Measurements from ENCODE around the gene BOC. TPM values are rescaled to one million over a fixed set of nuclear protein-coding genes. Genes with fewer than 3 reads are reported as not detected.
A peak's percentile ranks its signal among the peaks of the same experiment; 100 is the strongest.

The BOC gene
- total and polyA plus RNA-seq, 2 of the 8 experiments (the other 6 are each of a cell fraction or from before 2014, with no cell fraction given) = 6.9 to 9.3 TPM

DNA sequence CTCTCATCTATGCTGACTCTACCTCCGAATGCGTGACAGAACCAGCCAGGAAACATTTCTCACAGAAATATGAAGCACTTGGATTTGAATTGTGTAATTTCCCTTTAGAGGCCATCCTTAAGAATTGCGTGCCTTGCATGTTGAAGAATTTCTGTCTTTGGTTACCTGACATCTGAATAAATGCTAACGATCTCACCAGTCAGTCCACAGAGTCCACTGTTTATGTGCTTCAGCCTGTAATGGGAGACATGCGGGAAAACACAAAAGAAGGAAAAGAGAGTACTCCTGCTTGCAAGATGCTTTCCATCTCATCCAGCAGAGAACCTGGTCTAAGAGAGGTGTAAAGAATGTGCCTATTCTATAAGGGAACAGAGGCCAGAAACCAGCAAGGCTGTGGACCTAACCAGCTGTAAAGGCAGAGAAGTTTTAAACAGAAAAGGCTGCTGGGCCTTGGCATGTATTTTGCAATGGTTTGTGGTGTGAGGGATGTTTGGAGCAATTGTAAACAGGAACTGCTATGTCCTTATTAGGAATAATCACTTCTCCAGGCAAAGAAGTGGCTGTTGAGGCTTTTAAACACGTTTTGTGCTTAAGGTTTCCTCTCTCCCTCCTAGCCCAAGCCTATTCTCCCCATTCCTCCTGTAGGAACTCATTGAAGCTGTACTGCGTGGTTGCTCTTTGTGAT lies 36.4 kb upstream of the BOC start:
- Histone ChIP-seq H3K4me1 (replicated peaks in 1 of 4; ENCODE audit: control insufficient read depth in 3 of 4, insufficient read depth in 4 of 4, low read length in 3 of 4) (peaks cover 0 to 4% (median 2%) of the 10 kb centered on the region in 4 experiments; a peak in 2 of 7 replicates), H2BK15ac (ENCODE audit: low read length) (no peak overlapping the region), H3K27ac (ENCODE audit: low read depth, low read length) (no peak overlapping the region), H3K4ac (replicated peaks; ENCODE audit: insufficient read length, low read depth, low read length) (no peak overlapping the region), H3K79me1 (ENCODE audit: low read depth, low read length) (no peaks in the 10 kb centered on the region), H3K14ac (ENCODE audit: insufficient read length) (no peak overlapping the region), H2AFZ (ENCODE audit: low read length) (peak overlapping the region; percentile 86), H3K23me2 (ENCODE audit: low read depth, low read length) (peaks cover 4% of the 10 kb centered on the region; the same call in 1 of the 2 replicates), H4K91ac (replicated peaks; ENCODE audit: insufficient read length, low read length) (no peak overlapping the region), H3K56ac (replicated peaks; ENCODE audit: insufficient read length, low read depth, low read length) (no peak overlapping the region), H4K8ac (ENCODE audit: extremely low read depth, insufficient read depth, low read length) (no peak overlapping the region), H3K23ac (ENCODE audit: insufficient read length) (no peak overlapping the region), H3K9ac (replicated peaks in 1 of 4; ENCODE audit: extremely low read depth in 1 of 4, low read depth in 3 of 4, low read length in 3 of 4) (no peak overlapping the region), H2BK120ac (replicated peaks; ENCODE audit: low read depth, low read length) (no peak overlapping the region), H2BK12ac (ENCODE audit: low read depth, low read length) (0 out of 2 replicates have a peak overlapping the region, but pooled peaks have one; percentile 20), H3K36me3 (ENCODE audit: control insufficient read depth in 2 of 4, insufficient read depth in 4 of 4, low read length in 3 of 4) (no peaks in the 10 kb centered on the region), H3K27me3 (replicated peaks in 1 of 4; ENCODE audit: control insufficient read depth in 3 of 4, extremely low read depth in 1 of 4, insufficient read depth in 3 of 4, low read length in 3 of 4) (no peaks in the 10 kb centered on the region), H4K20me1 (replicated peaks in 1 of 2; ENCODE audit: control insufficient read depth in 1 of 2, insufficient read depth in 2 of 2, low read length in 2 of 2) (no peaks in the 10 kb centered on the region), H4K5ac (ENCODE audit: insufficient read length, low read depth, low read length) (no peak overlapping the region), H3K4me2 (ENCODE audit: insufficient read depth in 1 of 2, low read depth in 2 of 2, low read length in 2 of 2) (no peak overlapping the region), H3K79me2 (ENCODE audit: control insufficient read depth in 1 of 2, insufficient read depth in 2 of 2, low read length in 2 of 2) (no peaks in the 10 kb centered on the region), H3K4me3 (ENCODE audit: extremely low read depth in 1 of 4, insufficient read depth in 2 of 4, low read depth in 3 of 4, low read length in 4 of 4) (no peak overlapping the region), H3K18ac (ENCODE audit: extremely low read depth, low read length) (no peak overlapping the region), H2BK5ac (ENCODE audit: low read depth, low read length) (no peak overlapping the region), H2BK20ac (ENCODE audit: low read length) (0 out of 2 replicates have a peak overlapping the region, but pooled peaks have one; percentile 13), H2AK5ac (ENCODE audit: low read depth, low read length) (no peak overlapping the region), H3K9me3 (ENCODE audit: insufficient read depth in 2 of 2, low read depth in 1 of 2, low read length in 1 of 2) (no peaks in the 10 kb centered on the region)
- ChIA-PET POLR2A (ENCODE audit: partially characterized antibody) (no interaction called here), CTCF (ENCODE audit: partially characterized antibody) (interaction anchor here (0.9 to 1.7 kb wide), 2 partner anchors 29 to 103 kb away, joined by 4 to 5 read pairs; no protein-coding TSS in a partner anchor)
- 66% methylated on average over 7 of the region's 7 CpGs; no CpG with 5 or more reads in 1 of the 2 experiments for WGBS, 2 experiments (ENCODE audit: extremely low coverage in 1 of 2, insufficient coverage in 1 of 2, insufficient read length in 1 of 2, insufficient replicate concordance in 2 of 2, low coverage in 1 of 2, low lambda C conversion rate in 2 of 2, missing lambda C conversion rate in 1 of 2)
- TF ChIP-seq CTBP2 (IDR thresholded peaks at IDR 0.05; ENCODE audit: borderline replicate concordance, insufficient read depth, insufficient read length, low read length) (no peak), HDAC2 (IDR thresholded peaks at IDR 0.05; ENCODE audit: borderline replicate concordance in 1 of 2, low read depth in 2 of 2, low read length in 2 of 2) (no peak), SRF (IDR thresholded peaks at IDR 0.05; ENCODE audit: low read depth, low read length) (peak; percentile 55; the same call in 1 of the 2 replicates), KDM4A (IDR thresholded peaks at IDR 0.05; ENCODE audit: low read depth, low read length, severe bottlenecking) (no peak)
- TF ChIP-seq, protein P1, sequence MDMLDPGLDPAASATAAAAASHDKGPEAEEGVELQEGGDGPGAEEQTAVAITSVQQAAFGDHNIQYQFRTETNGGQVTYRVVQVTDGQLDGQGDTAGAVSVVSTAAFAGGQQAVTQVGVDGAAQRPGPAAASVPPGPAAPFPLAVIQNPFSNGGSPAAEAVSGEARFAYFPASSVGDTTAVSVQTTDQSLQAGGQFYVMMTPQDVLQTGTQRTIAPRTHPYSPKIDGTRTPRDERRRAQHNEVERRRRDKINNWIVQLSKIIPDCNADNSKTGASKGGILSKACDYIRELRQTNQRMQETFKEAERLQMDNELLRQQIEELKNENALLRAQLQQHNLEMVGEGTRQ (IDR thresholded peaks at IDR 0.05; ENCODE audit: low read length) = no peak
- peak; percentile 28 for FAIRE-seq
- DNase-seq (ENCODE audit: low read depth in 1 of 2, low spot score in 2 of 2) = no peak
